T1000 (cell line): Measurements from ENCODE around the gene FAM163A.
"Not testable (repeated sequence)": the region's sequence is repeated elsewhere in the genome, so short reads cannot be mapped to it uniquely, and the experiment has no call there.

Experiments
- DNase-seq: peaks from one replicate; lab custom pipeline; 2025; ENCODE audit warnings: mixed read lengths; lab: John Stamatoyannopoulos, UW

The FAM163A gene

GRCh38 chr1:179742717-179743678, at the start of gene FAM163A:
TSS of gene FAM163A (plus strand) at chr1:179743291. CDS start at chr1:179813098, 69,807 bp downstream.
- DNase-seq = no peak

GRCh38 chr1:179694530-179694929, 48.6 kb upstream of the FAM163A start:
- DNase-seq = not testable (repeated sequence)

DNA sequence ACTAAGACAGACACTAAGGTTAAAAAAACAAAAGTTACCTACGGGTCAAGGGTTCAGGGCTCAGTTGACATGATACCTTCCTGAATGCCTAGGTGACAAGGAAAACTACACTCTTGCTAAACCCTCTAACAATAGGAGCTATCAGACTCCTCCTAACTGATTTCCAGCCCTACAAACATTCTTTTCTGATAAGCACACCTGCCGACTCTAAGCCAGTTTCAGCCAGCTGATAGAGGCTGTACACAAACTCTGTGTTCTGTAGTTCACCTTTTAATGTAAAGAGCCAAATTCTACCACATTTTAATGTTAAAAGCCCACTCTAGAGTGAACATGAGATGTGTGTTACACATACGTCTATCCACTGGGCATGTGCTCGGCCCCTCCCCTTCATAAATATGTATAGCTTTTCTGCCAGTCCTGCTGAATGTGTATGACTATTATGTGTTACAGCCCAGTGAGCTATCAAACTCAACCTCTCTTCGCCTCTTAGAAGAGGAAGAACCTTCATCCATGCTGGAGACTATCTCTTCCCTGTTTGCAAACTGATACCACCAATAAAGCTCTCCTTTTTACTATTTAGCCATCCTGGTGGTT, 40.0 kb upstream of the FAM163A start:
- no peak for DNase-seq

GRCh38 chr1:179706339-179706941, 36.7 kb upstream of the FAM163A start:
- DNase-seq = peak; percentile 15

- no peak for DNase-seq
These were observed 35.7 kb upstream of the FAM163A start for GRCh38 chr1:179707406-179707805.

DNA sequence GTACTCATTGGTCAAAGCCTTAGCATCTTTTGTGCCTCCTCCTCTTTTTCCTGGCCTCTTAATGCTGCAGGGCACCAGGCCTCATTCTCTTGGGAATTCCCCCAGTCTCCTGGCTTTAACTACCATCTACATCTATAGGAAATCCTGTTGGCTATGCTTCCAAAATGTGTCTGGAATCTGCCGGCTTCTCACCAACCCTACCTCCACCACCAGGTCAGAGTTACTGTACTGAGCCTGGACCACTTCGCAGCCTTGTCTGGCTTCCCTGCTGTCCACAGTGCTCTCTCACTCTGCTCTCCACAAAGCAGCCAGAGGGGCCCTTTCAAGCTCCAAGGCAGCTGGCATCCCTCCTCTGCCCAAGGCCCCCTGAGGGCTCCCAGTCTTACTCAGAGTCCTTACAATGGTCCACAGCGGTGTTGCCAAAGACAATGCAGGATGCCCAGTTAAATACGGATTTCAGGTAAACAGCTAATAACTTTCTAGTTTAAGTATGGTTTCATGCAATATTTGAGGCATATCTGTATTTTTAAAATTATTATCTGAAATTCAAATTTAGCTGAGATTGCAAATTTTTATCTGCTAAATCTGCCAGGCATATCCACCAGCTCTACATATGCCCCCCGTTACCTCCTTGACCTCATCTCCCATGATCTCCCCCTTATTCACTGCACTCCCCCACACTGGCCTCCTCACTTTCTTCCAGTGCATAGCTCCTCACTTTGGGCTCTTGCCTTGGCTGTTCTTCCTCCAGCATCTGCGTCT, 34.5 kb upstream of the FAM163A start:
- no peak for DNase-seq

- no peak for DNase-seq
These were observed 33.2 kb upstream of the FAM163A start for GRCh38 chr1:179709841-179710329.

DNA sequence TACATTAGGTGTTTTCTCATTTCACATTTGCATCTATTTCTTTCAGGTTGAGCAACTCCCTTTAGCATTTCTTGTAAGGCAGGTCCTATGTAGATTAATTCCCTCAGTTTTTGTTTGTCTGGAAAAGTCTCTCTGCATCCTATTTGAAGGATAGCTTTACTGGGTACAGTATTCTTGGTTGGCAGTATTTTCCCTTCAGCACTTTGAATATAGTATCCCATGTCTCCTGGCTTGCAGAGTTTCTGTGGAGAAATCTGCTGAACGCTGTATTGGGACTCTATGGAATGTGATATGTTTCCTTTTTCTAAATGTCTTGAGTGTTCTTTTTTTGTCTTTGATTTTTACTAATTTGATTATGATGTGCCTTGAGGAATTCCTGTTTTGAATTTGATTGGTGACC, 28.9 kb upstream of the FAM163A start:
- DNase-seq = no peak

- no peak for DNase-seq
These were observed 28.5 kb upstream of the FAM163A start for GRCh38 chr1:179714623-179715022.

DNA sequence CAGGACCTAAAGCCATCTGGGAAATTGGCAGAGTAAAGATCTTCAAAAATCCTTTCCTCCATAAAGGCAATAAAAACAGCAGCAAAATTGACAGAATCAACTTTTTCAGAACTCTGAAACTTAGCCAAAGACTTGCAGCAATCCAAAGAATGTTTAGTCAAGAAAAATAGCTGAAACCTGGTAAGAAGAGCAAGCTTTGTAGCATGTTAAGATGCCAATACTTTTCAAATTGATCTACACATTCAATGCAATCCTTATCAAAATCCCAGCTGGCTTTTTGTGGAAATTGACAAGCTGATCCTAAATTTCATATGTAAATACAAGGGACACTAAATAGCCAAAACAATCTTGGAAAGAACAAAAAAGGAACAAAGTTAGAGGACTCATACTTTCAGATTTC, 23.8 kb upstream of the FAM163A start:
- no peak for DNase-seq

GRCh38 chr1:179728271-179728670, 14.8 kb upstream of the FAM163A start:
- DNase-seq = no peak

- DNase-seq = no peak
These were observed 13.2 kb upstream of the FAM163A start for GRCh38 chr1:179729881-179730280.

- DNase-seq = no peak
These were observed 11.4 kb upstream of the FAM163A start for GRCh38 chr1:179731643-179732042.

- no peak for DNase-seq
These were observed 800 bp upstream of the FAM163A start for GRCh38 chr1:179742291-179742690.

DNA sequence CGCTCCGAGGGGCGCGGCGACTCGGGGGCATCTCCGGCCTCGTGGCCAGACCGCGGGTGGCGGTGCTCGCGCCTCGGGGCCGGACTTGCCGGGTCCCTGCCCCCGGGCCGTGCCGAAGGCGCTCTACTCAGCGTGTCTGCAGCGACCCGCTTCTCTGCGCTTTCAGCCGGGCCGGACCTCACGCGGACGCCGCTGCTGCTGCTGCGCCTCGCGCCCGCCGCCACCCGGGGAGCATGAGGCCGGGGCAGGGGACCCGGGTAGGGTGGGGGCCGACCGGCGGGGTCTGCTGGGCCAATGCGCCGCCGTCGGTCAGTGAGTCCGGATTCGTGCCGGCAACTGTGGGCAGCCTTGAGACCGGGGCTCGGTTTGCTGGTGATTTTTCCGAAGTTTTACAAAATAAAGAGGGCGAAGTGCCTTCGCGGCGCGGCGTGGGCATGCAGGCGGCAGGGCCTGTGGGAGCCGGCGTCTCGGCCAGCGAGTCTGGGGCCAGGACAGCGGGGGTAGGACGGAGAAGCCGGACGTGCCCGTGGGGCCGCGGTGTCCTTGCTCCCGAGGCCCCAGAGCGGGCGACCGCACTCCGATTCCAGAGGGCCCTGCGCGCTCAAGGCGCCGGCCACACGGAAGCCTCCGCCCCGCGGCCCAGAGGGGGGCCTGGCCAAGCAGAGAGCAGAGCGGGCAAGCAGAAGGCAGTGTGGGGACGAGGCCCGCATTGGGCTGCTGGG, 749 bp downstream of the FAM163A start:
- no peak for DNase-seq

DNA sequence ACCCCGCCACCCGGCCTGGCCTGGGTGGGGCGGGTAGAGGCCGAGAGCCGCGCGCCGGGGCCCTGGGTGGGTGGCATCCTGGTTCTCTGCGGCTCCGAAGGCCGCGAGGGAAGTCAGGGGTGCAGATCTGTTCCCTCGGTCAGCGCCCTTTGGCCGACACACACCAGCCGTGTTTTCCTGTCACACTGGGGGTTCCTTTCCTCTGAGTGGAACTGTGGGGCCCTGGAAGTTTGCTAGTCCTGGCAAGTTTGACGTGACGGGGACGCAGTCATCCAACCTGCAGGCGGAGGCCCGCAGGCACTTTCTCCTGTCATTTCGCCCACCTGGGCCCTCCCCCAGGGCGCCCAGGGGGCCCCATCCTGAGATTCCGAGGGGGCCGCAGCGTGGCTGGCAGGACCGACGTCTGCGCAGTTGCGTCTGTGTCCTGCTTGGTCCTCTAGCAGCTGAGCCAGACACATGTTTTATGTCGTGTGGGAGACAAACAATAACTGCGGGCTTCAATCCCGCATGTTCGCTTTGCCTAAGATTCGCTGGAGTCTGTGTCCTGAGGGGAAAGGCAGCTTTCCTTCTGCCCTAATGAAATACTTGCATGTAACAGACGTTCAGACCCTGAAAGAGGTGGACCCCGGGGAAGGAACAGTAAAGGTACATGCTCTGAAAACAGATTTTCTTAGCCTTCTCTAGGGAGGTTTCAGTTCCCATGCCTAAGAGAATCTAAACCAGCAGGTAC, 1.5 kb downstream of the FAM163A start:
- DNase-seq = no peak

DNA sequence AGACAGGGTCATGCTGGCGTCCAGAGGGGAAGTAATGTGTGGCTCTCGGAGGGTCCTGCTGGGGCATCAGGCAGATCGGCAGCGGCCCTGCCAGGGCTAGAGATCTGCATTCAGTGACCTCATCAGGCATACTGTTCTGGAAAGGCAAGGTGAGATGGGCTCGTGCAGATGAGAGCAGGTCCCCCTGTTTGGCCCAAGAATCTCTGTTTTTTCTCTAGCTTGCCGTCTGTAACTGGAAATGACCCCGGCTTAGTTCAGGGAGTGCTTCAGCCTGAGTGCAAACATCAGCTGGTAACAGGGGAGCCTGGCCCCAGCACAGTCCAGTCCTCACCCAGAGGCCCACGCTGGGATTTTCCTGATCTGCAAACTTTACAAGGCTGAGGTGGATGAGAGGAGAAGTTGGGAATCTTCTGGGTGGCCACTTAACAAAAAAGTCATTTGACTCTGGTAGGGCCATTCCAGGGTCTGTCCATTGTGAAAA, 2.1 kb downstream of the FAM163A start:
- no peak for DNase-seq

DNA sequence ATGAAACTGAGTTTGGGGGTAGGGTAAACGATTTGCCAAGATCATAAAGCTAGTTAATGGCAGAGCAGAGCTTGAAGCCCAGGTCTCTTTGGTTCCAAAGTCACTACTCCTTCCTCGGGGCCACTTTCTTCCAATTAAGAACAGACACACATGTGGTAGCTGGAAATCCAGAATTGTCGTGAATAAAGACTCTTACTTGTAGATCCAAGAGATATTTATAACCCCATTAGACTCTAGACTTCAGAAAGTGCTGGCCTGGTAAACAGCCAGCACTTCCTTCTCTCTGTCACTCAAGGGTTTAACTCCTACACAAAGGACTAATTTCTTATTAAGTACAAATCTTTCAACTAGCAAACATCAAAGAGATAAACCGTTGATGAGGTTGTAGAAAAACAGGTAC, 2.7 kb downstream of the FAM163A start:
- DNase-seq = no peak

- no peak for DNase-seq
These were observed 4.5 kb downstream of the FAM163A start for GRCh38 chr1:179747611-179748010.

DNA sequence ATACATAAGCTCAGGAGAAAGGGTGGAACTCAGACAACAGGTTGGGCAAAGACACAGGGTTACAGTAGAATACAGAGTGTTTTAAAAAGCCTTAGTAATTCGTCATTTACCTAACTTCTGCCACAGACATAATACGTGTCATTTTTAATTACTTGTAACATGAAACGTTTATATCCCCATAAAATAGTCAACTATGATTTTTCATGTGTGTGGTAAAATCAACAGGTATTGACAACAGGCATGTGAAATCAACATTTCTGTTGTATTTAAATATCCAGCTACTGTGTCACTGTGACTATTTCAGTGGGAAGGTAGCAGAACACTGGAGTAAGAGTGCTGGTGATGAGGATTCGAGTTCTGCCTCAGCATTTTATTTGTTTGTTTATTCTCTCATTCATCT, 5.7 kb downstream of the FAM163A start:
- DNase-seq = no peak
